GM11168 (cell line): Measurements from ENCODE around the gene SPOCK1.

Experiments
- in situ Hi-C: fragments of 300-500 bp; cut with MboI; formaldehyde crosslinking; loops from one replicate; pipeline ENCODE4 v1.12.0; 2022; ENCODE audit warnings: low sequenced_read_pairs; ENCODE audit not compliant: unreplicated experiment

Gene SPOCK1

GRCh38 chr5:137342764-137343163 lies 156.4 kb downstream of the SPOCK1 start:
- in situ Hi-C loops, result no loop called here

DNA sequence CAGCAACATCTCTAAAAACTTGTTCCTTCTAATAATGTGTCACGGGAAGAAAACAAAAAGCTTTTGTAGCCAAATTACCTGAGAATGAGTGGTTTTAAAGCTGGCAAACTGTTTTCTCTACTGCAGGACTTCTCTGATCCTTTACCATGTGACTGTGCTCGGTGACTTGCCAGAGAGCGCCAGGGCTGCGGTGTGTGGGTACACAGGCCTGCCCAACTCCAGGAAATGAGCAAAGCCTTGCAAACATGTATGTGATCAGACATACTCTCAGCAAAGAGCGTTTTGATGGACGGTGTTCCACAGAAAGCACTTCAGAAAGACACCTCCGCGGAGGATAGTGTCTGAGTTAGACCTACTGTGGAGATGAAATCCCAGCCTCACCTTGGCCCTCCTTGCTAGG lies 157.3 kb downstream of the SPOCK1 start:
- in situ Hi-C loops, result no loop called here

- in situ Hi-C loops, result no loop called here
These were observed 158.2 kb downstream of the SPOCK1 start for GRCh38 chr5:137340881-137341280.

- in situ Hi-C loops, result no loop called here
These were observed 162.5 kb downstream of the SPOCK1 start for GRCh38 chr5:137336565-137337120.

- in situ Hi-C loops, result no loop called here
These were observed 163.0 kb downstream of the SPOCK1 start for GRCh38 chr5:137336161-137336560.

DNA sequence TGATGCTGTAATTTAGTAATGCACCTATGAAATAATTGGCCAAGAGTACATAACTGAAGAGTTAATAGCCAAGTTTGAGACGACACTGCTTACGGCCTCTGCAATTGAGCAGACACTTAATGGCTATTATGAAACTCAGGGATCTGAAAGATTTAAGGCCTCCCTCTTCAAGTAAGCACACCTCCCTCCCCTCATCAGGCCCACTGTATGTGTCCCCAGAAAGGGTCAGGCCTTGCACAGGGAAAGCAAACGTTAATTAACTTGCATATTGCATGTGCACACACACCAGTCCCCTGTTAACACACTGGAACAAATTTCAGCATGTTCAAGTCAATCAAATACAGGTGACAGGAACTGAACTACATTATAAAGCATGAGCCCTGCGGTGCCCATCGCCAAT lies 163.6 kb downstream of the SPOCK1 start:
- in situ Hi-C loops, result no loop called here

DNA sequence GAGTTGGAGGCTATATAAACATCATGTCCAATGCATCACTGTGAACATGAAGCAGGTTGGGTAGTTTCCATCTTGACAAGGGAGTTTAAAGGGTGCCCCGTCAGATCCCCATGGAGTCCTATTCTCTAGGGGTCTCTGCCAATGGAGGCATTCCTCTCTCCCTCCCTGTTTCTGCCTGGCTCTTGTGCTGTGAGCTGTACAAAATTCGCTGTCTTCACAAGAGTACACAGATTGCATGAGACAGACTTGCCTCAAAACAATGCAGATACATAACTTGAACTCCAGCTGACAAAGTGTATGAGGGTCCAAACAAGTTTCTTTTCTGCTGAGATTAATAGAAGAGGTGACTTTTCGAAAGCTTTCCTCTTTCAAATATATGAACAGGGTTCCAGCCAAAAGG lies 165.2 kb downstream of the SPOCK1 start:
- in situ Hi-C loops, result no loop called here

DNA sequence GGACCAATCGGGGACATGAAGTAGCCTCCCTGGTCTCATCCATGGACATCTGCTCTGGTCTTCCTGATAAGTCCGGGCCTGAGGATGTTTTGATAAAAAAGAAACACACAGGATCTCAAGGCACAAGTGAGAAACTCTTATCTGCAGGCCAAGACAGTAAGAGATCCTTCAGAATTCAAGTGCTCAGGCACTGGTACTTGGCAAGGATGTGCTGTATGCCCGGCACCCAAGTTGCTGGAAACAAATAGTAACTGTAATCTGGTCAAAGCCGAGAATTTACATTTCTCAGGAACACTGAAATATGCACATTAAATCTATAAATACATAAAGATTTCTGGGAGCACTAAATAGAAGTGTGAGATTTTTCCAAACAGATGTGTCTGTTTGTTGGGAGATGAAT lies 165.7 kb downstream of the SPOCK1 start:
- in situ Hi-C loops, result no loop called here

- in situ Hi-C loops, result no loop called here
These were observed 166.8 kb downstream of the SPOCK1 start for GRCh38 chr5:137332296-137332695.

DNA sequence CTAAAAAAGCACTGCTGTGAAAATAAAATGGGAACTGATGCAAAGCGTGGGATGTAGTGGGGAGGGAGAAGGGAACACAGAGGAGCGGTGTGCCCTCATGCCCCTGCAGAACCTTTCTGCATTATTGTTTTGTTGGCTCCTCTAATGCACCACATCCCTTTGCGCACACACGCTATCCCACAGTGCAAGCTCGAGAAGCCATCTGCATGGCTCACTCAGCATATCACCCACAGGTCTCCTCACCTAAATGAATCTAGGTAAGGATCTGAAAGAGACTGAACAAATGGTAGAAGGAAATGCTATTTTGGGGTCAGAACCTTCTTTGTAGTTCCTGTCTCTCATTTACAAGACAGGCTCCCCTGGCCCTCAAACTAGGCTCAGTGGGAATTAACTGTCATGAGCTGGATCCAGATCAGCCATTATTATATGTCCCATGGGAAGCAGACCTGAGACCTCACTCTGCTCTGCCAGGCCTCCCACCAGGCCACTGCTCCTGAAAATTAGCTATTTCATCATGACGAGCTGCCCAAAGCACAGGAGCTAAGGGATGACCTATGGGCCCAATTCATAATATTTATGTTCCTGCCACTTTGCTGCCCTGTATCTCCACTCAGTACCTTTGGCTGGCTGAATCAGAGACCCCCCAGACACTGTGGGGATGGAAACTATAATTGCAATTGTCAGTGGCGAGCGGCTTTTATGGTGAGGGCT lies 169.4 kb downstream of the SPOCK1 start:
- in situ Hi-C loops, result no loop called here

GRCh38 chr5:137328991-137329390 lies 170.1 kb downstream of the SPOCK1 start:
- in situ Hi-C loops, result no loop called here

- in situ Hi-C loops, result no loop called here
These were observed 170.7 kb downstream of the SPOCK1 start for GRCh38 chr5:137328463-137328862.

GRCh38 chr5:137325721-137326120 lies 173.4 kb downstream of the SPOCK1 start:
- in situ Hi-C loops, result no loop called here

DNA sequence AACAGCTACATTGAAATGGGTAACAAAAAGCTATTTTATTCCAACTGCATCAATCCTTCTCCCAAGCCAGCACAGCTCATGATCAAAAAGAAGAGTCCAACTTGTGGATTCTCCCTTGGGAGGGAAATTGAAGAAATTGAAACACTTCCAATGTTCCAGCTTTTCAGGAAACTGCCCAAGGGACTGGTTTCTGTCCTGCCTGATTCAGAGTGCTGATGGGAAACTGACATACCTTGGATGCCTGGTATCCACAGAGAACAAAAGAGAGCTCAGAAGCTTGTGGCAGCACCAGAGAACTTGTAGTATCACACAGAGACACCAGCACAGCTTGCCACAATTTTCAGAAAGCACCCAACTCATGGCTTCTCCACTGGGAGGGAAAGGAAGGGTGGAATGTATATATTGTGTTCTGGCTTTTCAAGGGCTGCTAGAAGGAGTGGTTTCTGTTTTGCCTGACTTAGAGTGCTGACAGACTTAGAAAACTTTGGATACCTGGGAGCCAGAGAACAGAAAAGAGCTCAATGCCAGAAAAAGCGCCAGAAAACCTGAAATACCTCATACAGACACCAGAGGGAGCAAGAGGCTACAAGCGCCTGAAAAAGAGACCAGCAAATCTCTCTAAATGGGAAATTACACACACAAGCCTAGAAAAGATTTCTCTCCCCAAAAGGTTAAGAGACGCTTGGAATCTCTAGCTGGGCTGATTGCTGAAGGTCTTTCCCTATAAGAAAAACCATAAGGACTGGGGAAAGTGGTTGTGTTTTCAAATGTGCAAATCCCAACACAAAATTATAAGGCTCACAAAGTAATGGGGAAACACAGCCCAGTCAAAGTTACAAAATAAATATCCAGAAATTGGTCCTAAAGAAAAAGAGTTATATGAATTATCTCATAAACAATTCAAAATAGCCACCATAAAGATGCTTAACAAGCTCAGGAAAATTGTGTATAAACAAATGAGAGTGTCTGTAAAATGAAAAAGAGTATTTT lies 178.8 kb downstream of the SPOCK1 start:
- in situ Hi-C loops, result no loop called here

GRCh38 chr5:137318027-137318426 lies 181.1 kb downstream of the SPOCK1 start:
- in situ Hi-C loops, result loop anchor here (10.0 kb wide), 1 partner anchor 177 kb away; the partner anchor contains the start of gene SPOCK1

DNA sequence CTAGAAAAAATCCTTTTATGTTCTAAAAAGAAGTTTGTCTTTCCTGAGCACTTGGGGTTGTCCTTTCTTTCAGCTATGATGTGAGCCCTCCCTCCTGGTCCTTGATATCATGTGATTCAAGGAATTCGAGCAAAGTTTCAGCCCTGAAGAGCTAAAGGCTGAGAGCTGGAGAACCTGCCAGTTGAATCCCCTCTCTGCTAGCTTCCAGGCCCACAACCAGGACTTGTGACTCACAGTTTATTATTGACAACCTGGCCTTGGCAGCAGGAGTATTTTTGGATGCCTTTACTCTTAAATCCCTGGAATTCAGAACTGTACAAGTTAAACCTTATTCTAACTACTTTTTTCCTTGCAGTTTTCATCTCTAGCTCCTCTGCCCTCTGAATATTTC lies 182.8 kb downstream of the SPOCK1 start:
- in situ Hi-C loops, result loop anchor here (10.0 kb wide), 1 partner anchor 178 kb away; the partner anchor contains the start of gene SPOCK1

DNA sequence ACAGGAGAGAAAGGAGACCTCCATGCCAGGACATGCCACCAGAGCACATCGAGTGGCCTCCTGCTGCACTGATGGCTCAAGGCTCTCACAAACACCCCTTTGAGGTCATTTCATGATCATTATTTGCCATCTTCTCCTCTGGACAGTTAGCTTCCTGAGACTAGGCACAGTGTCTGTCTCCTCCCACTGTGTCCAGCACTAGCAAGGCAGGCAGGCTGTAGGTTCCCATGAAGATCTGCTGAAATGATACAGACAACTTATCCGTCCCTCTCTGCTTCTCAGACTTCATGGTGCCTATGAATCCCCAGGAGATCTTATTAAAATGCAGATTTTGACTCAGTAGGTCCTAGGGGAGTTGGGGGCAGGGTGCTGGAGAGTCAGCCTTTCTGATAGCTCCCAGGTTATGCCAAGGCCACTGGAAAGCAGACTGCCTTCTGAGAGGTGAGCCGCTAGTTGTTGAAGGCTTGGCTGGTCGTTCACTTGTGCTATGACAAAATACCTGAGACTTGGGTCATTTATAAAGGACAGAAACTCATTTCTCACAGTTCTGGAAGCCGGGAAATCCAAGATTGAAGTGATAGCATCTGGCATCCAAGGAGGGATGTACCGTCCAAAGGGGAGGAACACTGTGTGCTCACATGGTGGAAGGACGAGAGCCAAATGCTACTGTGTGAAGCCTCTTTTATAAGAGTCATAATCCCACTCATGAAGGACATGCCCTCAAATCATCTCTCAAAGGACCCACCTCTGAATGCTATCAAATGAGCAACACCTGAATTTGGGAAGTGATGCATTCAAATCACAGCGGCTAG lies 183.4 kb downstream of the SPOCK1 start:
- in situ Hi-C loops, result loop anchor here (10.0 kb wide), 1 partner anchor 179 kb away; the partner anchor contains the start of gene SPOCK1

DNA sequence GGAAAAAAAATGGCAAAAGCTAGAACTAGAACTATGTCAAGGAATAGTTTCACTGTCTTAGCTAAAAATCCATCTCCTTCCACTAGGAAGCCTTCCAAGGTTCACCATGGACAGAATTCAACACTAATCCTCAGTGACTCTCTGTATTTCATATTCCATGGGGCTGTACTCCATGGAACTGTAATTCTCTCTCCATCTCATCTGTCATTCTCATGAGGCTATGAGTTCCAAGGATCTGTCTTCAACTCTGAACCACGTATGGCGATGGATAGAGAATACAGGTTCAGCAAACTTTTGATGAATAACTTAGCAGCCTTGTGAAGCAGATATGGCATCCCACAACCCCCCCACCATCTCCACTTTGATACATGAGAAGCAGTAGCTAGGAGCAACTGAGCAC lies 184.0 kb downstream of the SPOCK1 start:
- in situ Hi-C loops, result loop anchor here (10.0 kb wide), 1 partner anchor 180 kb away; the partner anchor contains the start of gene SPOCK1

DNA sequence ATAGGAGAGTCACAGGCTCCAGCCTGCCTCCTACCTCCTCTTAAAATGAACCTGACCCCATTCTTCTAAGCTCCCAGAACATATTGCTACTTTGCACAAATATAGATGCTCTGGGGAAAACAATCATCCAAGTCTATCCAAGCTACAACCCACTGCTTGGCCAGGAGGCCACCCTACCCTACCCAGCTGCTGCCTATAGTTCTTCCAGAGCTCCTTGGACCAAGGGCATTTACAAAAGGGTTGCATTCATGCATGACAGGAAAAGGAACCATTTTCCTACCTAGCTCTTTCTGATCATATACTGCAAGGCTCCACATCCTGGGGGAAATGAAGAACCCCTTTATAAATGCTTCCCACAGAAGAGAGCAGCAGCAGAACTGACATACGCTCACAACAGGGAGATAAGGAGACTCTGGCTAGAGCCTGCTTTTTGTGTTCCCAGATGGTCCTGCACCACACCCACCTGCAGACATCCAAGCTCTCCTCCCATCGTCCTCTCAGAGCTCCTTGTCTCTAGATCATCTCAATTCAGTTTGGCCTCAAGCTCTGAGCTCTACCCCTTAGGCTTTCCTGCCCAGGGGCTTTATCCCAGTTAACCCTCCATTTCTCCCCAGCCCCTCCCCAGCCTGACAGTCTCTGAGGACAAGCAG lies 185.5 kb downstream of the SPOCK1 start:
- in situ Hi-C loops, result loop anchor here (10.0 kb wide), 1 partner anchor 181 kb away; the partner anchor contains the start of gene SPOCK1
